CD4-positive, alpha-beta T cell treated with Interleukin-1 beta for 1 hour (primary cell): ENCODE data around the gene DAZAP2.
"Not testable (repeated sequence)": the region's sequence is repeated elsewhere in the genome, so short reads cannot be mapped to it uniquely, and the experiment has no call there.

Experiments used
- DNase-seq, 2 donors: peaks; one replicate each; pipeline ENCODE4 v3.0.0-alpha.2; 2020 to 2022

The DAZAP2 gene

GRCh38 chr12:51217133-51217967 lies 21.3 kb upstream of the DAZAP2 start:
- peak; percentile 66 to 70 for DNase-seq

DNA sequence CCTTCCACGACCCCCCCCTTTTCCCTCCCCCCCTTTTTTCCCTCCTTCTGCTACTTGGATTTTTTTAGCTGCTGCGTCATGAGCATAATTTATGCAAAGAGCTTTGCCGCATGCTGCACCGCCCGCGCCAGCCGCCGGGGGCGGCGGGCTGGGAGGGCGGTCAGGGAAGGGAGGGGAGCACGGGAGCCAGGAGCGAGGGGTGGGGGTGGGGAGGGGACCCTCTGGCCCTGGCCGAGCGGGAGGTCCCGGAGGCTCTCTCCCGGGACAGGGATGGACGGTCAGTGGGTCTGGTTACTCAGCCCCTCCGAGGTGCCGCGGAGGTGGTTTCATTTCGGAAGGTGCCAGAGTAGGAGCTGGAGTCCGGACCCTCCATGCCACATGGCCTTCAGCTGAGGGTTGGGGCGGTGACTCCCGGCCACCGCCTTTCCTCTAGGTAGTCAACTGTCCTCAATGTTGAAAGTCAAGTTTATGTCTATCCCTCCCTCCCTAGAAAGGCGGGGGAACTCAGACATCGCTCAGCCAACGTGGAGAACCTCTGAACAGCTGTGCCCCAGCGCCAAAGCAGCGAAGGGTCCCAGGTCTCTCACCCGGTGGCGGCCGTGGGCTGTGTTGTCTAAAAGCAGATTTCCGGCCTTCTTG lies 20.5 kb upstream of the DAZAP2 start, which contains the start of gene POU6F1:
Gene POU6F1, minus strand, starts transcription at position 95 of the 639 bp plus-strand sequence. CDS start 11,226 bp downstream, outside the sequence.
- peak; percentile 82 to 84 for DNase-seq

GRCh38 chr12:51218607-51219161 lies 19.9 kb upstream of the DAZAP2 start:
- no peak for DNase-seq

DNA sequence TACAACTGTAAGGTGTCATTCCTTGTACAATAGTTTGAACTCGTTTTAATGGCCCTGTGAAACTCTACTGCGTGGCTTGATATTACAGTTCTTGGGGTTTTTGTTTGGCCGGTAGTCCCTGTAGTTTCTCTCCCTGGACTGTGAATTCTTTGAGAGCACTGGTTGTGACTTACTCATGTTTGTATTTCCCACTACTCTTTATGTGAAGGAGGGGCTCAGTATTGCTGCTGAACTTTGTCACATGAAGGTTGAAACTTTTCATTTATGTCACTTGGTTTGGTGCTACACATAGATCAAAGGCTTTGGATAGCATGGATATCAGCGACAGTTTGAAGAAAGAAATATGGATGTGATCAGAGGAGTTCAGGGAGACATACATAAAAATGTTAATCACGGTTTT lies 19.3 kb upstream of the DAZAP2 start:
- DNase-seq: no peak

DNA sequence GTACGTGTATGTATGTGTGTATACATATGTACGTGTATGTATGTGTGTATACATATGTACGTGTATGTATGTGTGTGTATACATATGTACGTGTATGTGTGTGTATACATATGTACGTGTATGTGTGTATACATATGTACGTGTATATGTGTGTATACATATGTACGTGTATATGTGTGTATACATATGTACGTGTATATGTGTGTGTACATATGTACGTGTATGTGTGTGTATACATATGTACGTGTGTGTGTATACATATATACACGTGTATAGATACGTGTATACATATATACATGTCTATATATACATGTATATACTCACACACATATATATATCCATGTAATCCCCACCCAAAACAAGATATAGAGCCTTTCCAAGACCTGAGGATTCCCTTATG lies 18.8 kb upstream of the DAZAP2 start:
- DNase-seq: not testable (repeated sequence)

- no peak for DNase-seq
Observed at GRCh38 chr12:51222461-51222860, 16.2 kb upstream of the DAZAP2 start.

- DNase-seq: no peak
Observed at GRCh38 chr12:51224625-51225024, 14.0 kb upstream of the DAZAP2 start.

DNA sequence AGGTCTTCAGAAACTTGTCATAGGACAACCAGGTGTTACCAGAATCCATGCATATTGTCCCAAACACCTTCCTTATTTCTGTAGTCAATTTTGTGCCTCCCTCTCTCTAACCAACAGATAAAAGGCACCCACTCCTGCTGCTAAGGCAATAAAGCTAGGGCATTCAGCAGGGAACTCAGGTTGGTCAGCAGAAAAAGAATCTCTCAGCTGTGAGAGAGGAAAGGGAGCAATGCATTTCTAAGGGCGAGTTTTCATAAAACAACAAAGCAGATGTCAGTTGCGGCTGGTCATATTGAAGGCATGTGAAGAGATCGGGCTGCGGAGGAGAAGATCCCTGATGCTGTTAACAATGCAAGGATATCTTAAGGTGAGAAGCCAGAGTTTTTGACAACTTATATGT lies 13.4 kb upstream of the DAZAP2 start:
- DNase-seq: no peak

- no peak for DNase-seq
Observed at GRCh38 chr12:51225771-51226170, 12.9 kb upstream of the DAZAP2 start.

DNA sequence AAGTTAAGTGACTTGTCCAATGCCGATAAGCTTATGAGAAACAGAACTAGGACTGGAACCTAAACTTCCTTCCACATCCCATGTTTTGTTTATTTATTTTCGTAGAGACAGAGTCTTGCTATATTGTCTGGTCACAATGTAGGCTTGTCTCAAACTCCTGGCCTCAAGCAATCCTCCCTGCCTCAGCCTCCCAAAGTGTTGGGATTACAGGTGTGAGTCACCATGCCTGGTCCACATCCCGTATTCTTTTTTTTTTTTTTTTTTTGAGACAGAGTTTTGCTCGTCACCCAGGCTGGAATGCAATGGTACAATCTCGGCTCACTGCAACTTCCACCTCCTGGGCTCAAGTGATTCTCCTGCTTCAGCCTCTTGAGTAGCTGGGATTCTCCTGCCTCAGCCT lies 11.5 kb upstream of the DAZAP2 start:
- not testable (repeated sequence) for DNase-seq

- no peak for DNase-seq
Observed at GRCh38 chr12:51227962-51228361, 10.7 kb upstream of the DAZAP2 start.

- DNase-seq: no peak
Observed at GRCh38 chr12:51229116-51229809, 9.4 kb upstream of the DAZAP2 start.

DNA sequence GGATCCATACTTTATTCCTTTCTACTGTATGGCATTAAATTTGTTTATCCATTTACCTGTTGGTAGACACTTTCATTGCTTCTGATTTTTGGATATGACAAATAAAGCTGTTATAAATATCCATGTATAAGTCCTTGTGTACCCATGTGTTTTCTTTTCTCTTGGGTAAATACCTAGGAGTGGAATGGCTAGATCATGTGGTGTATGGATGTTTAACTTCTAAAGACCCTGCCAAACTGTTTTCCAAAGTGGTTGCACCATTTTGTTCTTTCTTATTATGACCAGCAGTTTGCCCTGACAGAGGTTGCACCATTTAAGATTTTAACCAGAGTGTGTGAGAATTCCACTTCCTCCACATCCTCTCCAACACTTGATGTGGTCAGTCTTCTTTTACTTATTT lies 6.0 kb upstream of the DAZAP2 start:
- no peak for DNase-seq

DNA sequence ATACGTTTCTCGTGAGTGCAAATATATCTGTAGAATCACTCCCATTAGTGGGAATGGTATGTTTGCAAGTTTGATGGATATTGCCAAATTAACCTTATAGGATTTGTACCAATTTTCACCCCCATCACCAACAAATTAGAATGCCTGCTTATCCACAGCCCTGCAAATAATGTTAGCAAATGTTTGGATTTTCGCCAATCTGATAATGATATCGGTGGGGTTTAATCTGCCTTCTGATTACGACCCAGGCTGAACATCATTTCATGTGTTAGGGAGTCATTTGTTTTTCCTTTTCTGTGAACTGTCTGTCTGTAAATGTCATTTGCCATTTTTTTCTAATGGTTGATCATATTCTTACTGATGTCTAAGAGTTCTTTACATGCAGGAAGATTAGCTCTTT lies 4.1 kb upstream of the DAZAP2 start:
- no peak for DNase-seq

DNA sequence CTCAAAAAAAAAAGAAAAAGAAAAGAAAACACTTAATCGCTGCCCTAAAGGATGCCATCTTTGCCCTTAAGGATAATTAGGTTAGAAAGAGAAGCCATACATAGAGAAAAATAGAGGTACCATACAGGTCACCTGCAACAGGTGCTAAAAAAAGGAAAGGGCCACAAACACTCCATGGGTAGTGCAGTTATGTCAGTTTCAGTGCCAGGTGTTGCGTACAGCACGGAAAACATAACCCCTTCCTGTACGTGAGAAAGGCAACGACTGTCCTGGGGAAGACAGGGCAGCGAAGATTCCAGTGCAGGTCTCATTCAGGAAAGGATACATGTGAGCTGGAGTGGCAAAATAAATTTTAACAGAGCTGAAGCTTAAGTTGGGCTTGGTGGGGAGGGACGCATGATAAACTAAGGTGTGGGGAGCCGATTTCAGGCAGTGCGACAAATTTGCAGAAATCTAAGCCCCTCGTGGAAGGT lies 553 bp upstream of the DAZAP2 start:
- no peak for DNase-seq

GRCh38 chr12:51240971-51241370 lies 2.3 kb downstream of the DAZAP2 start:
- DNase-seq: no peak

DNA sequence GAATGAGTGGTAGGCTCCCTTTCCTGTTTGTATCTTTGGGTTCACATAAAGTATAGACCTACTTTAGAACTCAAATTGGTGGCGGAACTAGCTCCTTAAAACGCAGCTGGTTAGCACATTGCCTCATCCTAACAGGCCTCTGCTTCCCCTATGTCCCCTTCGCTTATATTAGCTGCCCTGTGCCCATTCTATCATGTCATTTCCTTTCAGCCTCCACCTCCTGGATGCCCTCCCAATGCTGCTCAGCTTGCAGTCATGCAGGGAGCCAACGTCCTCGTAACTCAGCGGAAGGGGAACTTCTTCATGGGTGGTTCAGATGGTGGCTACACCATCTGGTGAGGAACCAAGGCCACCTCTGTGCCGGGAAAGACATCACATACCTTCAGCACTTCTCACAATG lies 3.5 kb downstream of the DAZAP2 start:
- peak in 1 of 2 donors; percentile 59 for DNase-seq

DNA sequence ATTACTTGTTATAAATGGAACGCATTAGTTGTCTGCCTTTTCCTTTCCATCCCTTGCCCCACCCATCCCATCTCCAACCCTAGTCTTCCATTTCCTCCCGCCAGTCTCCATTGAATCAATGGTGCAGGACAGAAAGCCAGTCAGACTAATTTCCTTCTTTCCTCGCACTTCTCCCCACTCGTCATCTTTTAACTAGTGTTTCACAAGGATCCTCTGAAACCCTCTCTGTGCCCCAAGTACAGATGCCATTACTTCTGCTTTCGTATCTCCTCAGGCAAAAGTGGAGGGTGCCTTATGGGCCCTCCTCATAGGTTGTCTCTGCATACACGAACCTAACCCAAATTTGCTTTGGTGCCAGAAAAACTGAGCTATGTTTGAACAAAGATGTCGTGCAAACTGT lies 4.2 kb downstream of the DAZAP2 start:
- DNase-seq: peak in 1 of 2 donors; percentile 11

DNA sequence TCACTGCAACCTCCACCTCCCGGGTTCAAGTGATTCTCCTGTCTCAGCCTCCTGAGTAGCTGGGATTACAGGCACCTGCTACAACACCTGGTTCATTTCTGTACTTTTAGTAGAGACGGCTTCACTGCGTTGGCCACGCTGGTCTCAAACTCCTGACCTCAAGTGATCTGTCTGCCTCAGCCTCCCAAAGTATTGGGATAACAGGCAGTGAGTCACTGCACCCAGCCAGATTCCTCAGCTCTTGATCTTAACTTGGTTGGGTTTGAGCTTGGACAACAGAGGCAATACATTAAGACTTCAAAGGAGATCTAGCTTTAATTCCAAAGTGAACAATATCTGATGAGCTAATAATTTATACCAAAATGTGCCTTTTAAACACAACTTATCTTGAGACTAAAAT lies 5.6 kb downstream of the DAZAP2 start:
- DNase-seq: no peak

- no peak for DNase-seq
Observed at GRCh38 chr12:51245476-51246253, 7.0 kb downstream of the DAZAP2 start.

DNA sequence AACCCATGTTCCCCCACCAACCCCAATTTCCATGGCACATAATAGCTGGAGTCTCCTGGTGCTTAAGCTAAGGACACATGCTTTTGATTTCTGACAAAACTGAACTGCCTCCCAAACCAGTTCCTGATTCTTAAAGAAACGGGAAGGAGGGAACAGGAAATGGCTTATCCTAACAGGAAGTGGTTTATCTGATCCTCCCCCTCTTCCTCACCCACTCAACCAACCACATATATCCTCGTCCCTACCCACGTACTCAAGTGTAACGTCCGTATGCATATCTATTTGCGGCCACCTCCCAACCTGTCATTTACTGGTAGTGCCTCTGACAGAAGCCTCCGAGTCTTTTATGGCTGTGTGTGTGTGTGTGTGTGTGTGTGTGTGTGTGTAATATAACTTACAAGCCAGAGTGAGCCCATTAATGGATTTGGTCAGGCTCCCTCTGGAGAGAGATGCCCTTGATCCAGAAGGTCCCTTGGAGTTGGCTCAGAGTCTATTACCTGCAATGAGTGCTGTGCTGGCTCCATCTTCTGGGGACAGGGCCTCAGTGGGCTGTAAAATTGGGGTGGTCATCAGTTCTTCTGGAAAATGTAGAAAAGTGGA lies 7.7 kb downstream of the DAZAP2 start:
- DNase-seq: peak; percentile 61
